IMR-90 (cell line): ENCODE measurements around the gene TP53TG3D.
"Not testable (repeated sequence)": the region's sequence is repeated elsewhere in the genome, so short reads cannot be mapped to it uniquely, and the experiment has no call there.

Source experiments
- BHLHE40 ChIP-seq: fragments of 150-350 bp; IDR thresholded peaks from 2 replicates; pipeline ENCODE4 v1.6.1; 2016; ENCODE audit warnings: mild to moderate bottlenecking, low read depth, low read length
- CEBPB ChIP-seq: IDR thresholded peaks from 2 replicates; pipeline ENCODE4 v1.6.1; 2012; ENCODE audit warnings: low read depth, low read length, improper control_type of control experiment
- CHD1 ChIP-seq: IDR thresholded peaks from 2 replicates; pipeline ENCODE4 v1.6.1; 2012; ENCODE audit warnings: low read depth, low read length, improper control_type of control experiment
- MAFK ChIP-seq: IDR thresholded peaks from 2 replicates; pipeline ENCODE4 v1.6.1; 2012; ENCODE audit warnings: low read depth, low read length, improper control_type of control experiment
- MAZ ChIP-seq: IDR thresholded peaks from 2 replicates; pipeline ENCODE4 v1.6.1; 2012; ENCODE audit warnings: low read depth, mild to moderate bottlenecking, low read length, improper control_type of control experiment, moderate library complexity, borderline replicate concordance
- MXI1 ChIP-seq: IDR thresholded peaks from 2 replicates; pipeline ENCODE4 v1.6.1; 2012; ENCODE audit warnings: low read depth, mild to moderate bottlenecking, low read length, moderate library complexity, borderline replicate concordance
- NFE2L2 ChIP-seq: fragments of 150-350 bp; IDR thresholded peaks from 2 replicates; pipeline ENCODE4 v1.6.1; 2016; ENCODE audit warnings: low read depth, mild to moderate bottlenecking, low read length
- POLR2A ChIP-seq: IDR thresholded peaks from 2 replicates; pipeline ENCODE4 v1.6.1; 2012; ENCODE audit warnings: mild to moderate bottlenecking, low read depth, low read length
- RAD21 ChIP-seq: IDR thresholded peaks from 2 replicates; pipeline ENCODE4 v1.6.1; 2012; ENCODE audit warnings: low read length, improper control_type of control experiment
- RFX5 ChIP-seq: IDR thresholded peaks from 2 replicates; pipeline ENCODE4 v1.8.0; 2012; ENCODE audit warnings: low read depth, mild to moderate bottlenecking, low read length, moderate library complexity
- SMC3 ChIP-seq: fragments of 150-350 bp; IDR thresholded peaks from 2 replicates; pipeline ENCODE4 v1.6.1; 2016; ENCODE audit warnings: low read depth, mild to moderate bottlenecking, antibody characterized with exemption, low read length, moderate library complexity
- TF ChIP-seq, protein P1 (sequence below): conservative IDR thresholded peaks from 2 replicates; pipeline ENCODE4 v1.5.1; 2012; ENCODE audit warnings: mild to moderate bottlenecking, low read depth, low read length, improper control_type of control experiment
- TF ChIP-seq, protein P2 (sequence below): fragments of 150-350 bp; IDR thresholded peaks from 2 replicates; pipeline ENCODE4 v1.6.1; 2016; ENCODE audit warnings: low read depth, mild to moderate bottlenecking, low read length, moderate library complexity, borderline replicate concordance
- TF ChIP-seq, protein P3 (sequence below): fragments of 150-350 bp; IDR thresholded peaks from 2 replicates; pipeline ENCODE4 v1.6.1; 2017; ENCODE audit warnings: mild to moderate bottlenecking, antibody characterized with exemption, low read length, low read depth

DNA sequence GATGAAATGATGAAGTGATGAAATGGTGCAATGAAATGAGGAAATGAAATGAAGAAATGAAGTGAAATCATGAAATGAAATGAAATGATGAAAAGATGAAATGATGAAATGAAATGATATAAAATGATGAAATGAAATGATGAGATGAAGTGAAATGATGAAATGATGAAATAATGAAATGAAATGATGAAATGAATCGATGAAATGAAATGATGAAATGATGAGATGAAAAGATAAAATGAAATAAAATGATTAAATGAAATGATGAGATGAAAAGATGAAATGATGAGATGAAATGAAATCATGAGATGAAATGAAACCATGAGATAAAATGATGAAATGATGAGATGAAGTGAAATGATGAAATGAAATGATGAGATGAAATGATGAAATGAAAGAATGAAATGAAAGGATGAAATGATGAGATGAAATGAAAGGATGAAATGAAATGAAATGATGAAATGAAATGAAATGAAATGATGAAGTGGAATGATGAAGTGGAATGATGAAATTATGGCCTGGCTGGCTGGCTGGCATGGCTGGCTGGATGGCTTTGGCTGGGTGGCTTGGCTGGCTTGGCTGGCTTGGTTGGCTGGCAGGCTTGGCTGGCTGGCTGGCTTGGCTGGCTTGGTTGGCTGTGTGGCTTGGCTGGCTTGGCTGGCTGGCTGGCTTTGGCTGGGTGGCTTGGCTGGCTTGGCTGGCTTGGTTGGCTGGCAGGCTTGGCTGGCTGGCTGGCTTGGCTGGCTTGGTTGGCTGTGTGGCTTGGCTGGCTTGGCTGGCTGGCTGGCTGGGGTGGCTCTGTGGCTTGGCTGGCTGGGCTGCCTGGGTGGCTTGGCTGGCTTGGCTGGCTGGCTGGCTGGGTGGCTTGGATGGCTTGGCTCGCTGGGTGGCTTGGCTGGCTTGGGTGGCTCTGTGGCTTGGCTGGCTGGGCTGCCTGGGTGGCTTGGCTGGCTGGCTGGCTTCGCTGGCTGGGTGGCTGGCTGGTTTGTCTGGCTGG, 32.0 kb downstream of the TP53TG3D start:
- not testable (repeated sequence) for TF ChIP-seq SMC3, POLR2A, MXI1, RFX5, CHD1, BHLHE40, MAZ, MAFK, RAD21, CEBPB, NFE2L2
- TF ChIP-seq, protein P1, sequence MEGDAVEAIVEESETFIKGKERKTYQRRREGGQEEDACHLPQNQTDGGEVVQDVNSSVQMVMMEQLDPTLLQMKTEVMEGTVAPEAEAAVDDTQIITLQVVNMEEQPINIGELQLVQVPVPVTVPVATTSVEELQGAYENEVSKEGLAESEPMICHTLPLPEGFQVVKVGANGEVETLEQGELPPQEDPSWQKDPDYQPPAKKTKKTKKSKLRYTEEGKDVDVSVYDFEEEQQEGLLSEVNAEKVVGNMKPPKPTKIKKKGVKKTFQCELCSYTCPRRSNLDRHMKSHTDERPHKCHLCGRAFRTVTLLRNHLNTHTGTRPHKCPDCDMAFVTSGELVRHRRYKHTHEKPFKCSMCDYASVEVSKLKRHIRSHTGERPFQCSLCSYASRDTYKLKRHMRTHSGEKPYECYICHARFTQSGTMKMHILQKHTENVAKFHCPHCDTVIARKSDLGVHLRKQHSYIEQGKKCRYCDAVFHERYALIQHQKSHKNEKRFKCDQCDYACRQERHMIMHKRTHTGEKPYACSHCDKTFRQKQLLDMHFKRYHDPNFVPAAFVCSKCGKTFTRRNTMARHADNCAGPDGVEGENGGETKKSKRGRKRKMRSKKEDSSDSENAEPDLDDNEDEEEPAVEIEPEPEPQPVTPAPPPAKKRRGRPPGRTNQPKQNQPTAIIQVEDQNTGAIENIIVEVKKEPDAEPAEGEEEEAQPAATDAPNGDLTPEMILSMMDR = not testable (repeated sequence)
- TF ChIP-seq, protein P2, sequence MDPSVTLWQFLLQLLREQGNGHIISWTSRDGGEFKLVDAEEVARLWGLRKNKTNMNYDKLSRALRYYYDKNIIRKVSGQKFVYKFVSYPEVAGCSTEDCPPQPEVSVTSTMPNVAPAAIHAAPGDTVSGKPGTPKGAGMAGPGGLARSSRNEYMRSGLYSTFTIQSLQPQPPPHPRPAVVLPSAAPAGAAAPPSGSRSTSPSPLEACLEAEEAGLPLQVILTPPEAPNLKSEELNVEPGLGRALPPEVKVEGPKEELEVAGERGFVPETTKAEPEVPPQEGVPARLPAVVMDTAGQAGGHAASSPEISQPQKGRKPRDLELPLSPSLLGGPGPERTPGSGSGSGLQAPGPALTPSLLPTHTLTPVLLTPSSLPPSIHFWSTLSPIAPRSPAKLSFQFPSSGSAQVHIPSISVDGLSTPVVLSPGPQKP = not testable (repeated sequence)
- TF ChIP-seq, protein P3, sequence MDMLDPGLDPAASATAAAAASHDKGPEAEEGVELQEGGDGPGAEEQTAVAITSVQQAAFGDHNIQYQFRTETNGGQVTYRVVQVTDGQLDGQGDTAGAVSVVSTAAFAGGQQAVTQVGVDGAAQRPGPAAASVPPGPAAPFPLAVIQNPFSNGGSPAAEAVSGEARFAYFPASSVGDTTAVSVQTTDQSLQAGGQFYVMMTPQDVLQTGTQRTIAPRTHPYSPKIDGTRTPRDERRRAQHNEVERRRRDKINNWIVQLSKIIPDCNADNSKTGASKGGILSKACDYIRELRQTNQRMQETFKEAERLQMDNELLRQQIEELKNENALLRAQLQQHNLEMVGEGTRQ = not testable (repeated sequence)
